ENCODE results near the gene HBB.
"Not testable (repeated sequence)": the region's sequence is repeated elsewhere in the genome, so short reads cannot be mapped to it uniquely, and the experiment has no call there.

Gene HBB

GRCh38 chr11:5253440-5253839 is 26.6 kb upstream of the HBB start:
- H3K9me3 Mint-ChIP-seq; H3K4me1 Mint-ChIP-seq (ENCODE audit: low read depth in 2 of 2); H3K4me3 Mint-ChIP-seq; H3K27ac Mint-ChIP-seq; ATAC-seq (replicated peaks); H3K36me3 Mint-ChIP-seq (ENCODE audit: insufficient read depth); DNase-seq: not testable (repeated sequence)
- peaks cover 9 to 17% of the 10 kb centered on the region in 2 donors for H3K27me3 Mint-ChIP-seq

- Mint-ChIP-seq H3K27me3 (peaks cover 9 to 15% of the 10 kb centered on the region in 2 donors), H3K27ac (no peak overlapping the region), H3K9me3 (peaks cover 0 to 2% of the 10 kb centered on the region in 2 donors), H3K4me1 (ENCODE audit: low read depth in 2 of 2) (no peaks in the 10 kb centered on the region), H3K4me3 (no peak overlapping the region), H3K36me3 (ENCODE audit: insufficient read depth) (no peaks in the 10 kb centered on the region)
- no peak for ATAC-seq (replicated peaks)
- no peak for DNase-seq
These were observed 26.0 kb upstream of the HBB start for GRCh38 chr11:5252919-5253265.

GRCh38 chr11:5252192-5252918 is 25.5 kb upstream of the HBB start:
- no peaks in the 10 kb centered on the region for H3K9me3 Mint-ChIP-seq
- ATAC-seq (replicated peaks) (no peak), DNase-seq (no peak)
- no peak overlapping the region for H3K4me3 Mint-ChIP-seq
- H3K27ac Mint-ChIP-seq, result no peak overlapping the region
- H3K27me3 Mint-ChIP-seq, result peaks cover 9 to 11% of the 10 kb centered on the region in 2 donors
- no peaks in the 10 kb centered on the region for H3K36me3 Mint-ChIP-seq (ENCODE audit: insufficient read depth)
- H3K4me1 Mint-ChIP-seq (ENCODE audit: low read depth in 2 of 2), result no peaks in the 10 kb centered on the region

- H3K27ac Mint-ChIP-seq, result no peak overlapping the region
- peaks cover 9 to 11% of the 10 kb centered on the region in 2 donors for H3K27me3 Mint-ChIP-seq
- ATAC-seq (replicated peaks) (no peak), DNase-seq (no peak)
- no peaks in the 10 kb centered on the region for H3K9me3 Mint-ChIP-seq
- H3K36me3 Mint-ChIP-seq (ENCODE audit: insufficient read depth), result no peaks in the 10 kb centered on the region
- no peaks in the 10 kb centered on the region for H3K4me1 Mint-ChIP-seq (ENCODE audit: low read depth in 2 of 2)
- H3K4me3 Mint-ChIP-seq, result no peak overlapping the region
These were observed 24.9 kb upstream of the HBB start for GRCh38 chr11:5251746-5252145.

GRCh38 chr11:5250543-5251204 is 23.8 kb upstream of the HBB start:
- H3K4me3 Mint-ChIP-seq, result no peak overlapping the region
- ATAC-seq (replicated peaks), result no peak

GRCh38 chr11:5249807-5250396 is 23.0 kb upstream of the HBB start, which contains the start of gene HBG1:
Gene HBG1 (minus strand): TSS chr11:5249857. CDS start chr11:5249804, 53 bp downstream.
- not testable (repeated sequence) for H3K36me3 Mint-ChIP-seq (ENCODE audit: insufficient read depth); ATAC-seq (replicated peaks); H3K9me3 Mint-ChIP-seq; H3K4me3 Mint-ChIP-seq; H3K27ac Mint-ChIP-seq; H3K4me1 Mint-ChIP-seq (ENCODE audit: low read depth in 2 of 2); DNase-seq
- peaks cover 9 to 11% of the 10 kb centered on the region in 2 donors for H3K27me3 Mint-ChIP-seq

More at GRCh38 chr11:5250543-5251204, 23.8 kb upstream of the HBB start:
- no peaks in the 10 kb centered on the region for H3K9me3 Mint-ChIP-seq
- H3K36me3 Mint-ChIP-seq (ENCODE audit: insufficient read depth), result no peaks in the 10 kb centered on the region
- H3K27me3 Mint-ChIP-seq, result peaks cover 9 to 11% of the 10 kb centered on the region in 2 donors
- H3K27ac Mint-ChIP-seq, result no peak overlapping the region
- no peaks in the 10 kb centered on the region for H3K4me1 Mint-ChIP-seq (ENCODE audit: low read depth in 2 of 2)
- DNase-seq, result no peak

GRCh38 chr11:5248498-5248897 is 21.6 kb upstream of the HBB start:
- H3K27ac Mint-ChIP-seq; H3K4me1 Mint-ChIP-seq (ENCODE audit: low read depth in 2 of 2); H3K36me3 Mint-ChIP-seq (ENCODE audit: insufficient read depth); DNase-seq; H3K4me3 Mint-ChIP-seq; H3K9me3 Mint-ChIP-seq; ATAC-seq (replicated peaks): not testable (repeated sequence)
- peaks cover 9 to 11% of the 10 kb centered on the region in 2 donors for H3K27me3 Mint-ChIP-seq

GRCh38 chr11:5247472-5248192 is 20.8 kb upstream of the HBB start:
- Mint-ChIP-seq H3K27me3 (peaks cover 3 to 6% of the 10 kb centered on the region in 2 donors), H3K4me3 (no peak overlapping the region), H3K4me1 (ENCODE audit: low read depth in 2 of 2) (no peaks in the 10 kb centered on the region), H3K9me3 (no peaks in the 10 kb centered on the region), H3K36me3 (ENCODE audit: insufficient read depth) (no peaks in the 10 kb centered on the region), H3K27ac (no peak overlapping the region)
- no peak for ATAC-seq (replicated peaks)
- no peak for DNase-seq

GRCh38 chr11:5246772-5247471 is 20.1 kb upstream of the HBB start:
- peaks cover 0 to 4% of the 10 kb centered on the region in 2 donors for H3K27me3 Mint-ChIP-seq
- H3K27ac Mint-ChIP-seq, result no peak overlapping the region
- no peak for DNase-seq
- H3K4me3 Mint-ChIP-seq, result no peak overlapping the region
- no peaks in the 10 kb centered on the region for H3K36me3 Mint-ChIP-seq (ENCODE audit: insufficient read depth)
- H3K4me1 Mint-ChIP-seq (ENCODE audit: low read depth in 2 of 2), result no peaks in the 10 kb centered on the region
- no peak for ATAC-seq (replicated peaks)
- no peaks in the 10 kb centered on the region for H3K9me3 Mint-ChIP-seq

- Mint-ChIP-seq H3K4me1 (ENCODE audit: low read depth in 2 of 2) (no peaks in the 10 kb centered on the region), H3K27ac (no peak overlapping the region), H3K9me3 (no peaks in the 10 kb centered on the region), H3K4me3 (no peak overlapping the region), H3K36me3 (ENCODE audit: insufficient read depth) (no peaks in the 10 kb centered on the region), H3K27me3 (no peaks in the 10 kb centered on the region)
- ATAC-seq (replicated peaks), result no peak
- DNase-seq, result no peak
These were observed 18.3 kb upstream of the HBB start for GRCh38 chr11:5245155-5245554.

- H3K4me1 Mint-ChIP-seq (ENCODE audit: low read depth in 2 of 2), result no peaks in the 10 kb centered on the region
- H3K9me3 Mint-ChIP-seq, result no peaks in the 10 kb centered on the region
- no peak overlapping the region for H3K4me3 Mint-ChIP-seq
- no peak overlapping the region for H3K27ac Mint-ChIP-seq
- H3K36me3 Mint-ChIP-seq (ENCODE audit: insufficient read depth), result no peaks in the 10 kb centered on the region
- DNase-seq (no peak), ATAC-seq (replicated peaks) (no peak)
- H3K27me3 Mint-ChIP-seq, result no peaks in the 10 kb centered on the region
These were observed 16.9 kb upstream of the HBB start for GRCh38 chr11:5243816-5244180.

- Mint-ChIP-seq H3K36me3 (ENCODE audit: insufficient read depth) (no peaks in the 10 kb centered on the region), H3K4me1 (ENCODE audit: low read depth in 2 of 2) (no peaks in the 10 kb centered on the region), H3K27me3 (no peaks in the 10 kb centered on the region), H3K4me3 (no peak overlapping the region), H3K27ac (no peak overlapping the region), H3K9me3 (no peaks in the 10 kb centered on the region)
- ATAC-seq (replicated peaks), result no peak
- no peak for DNase-seq
These were observed 16.3 kb upstream of the HBB start for GRCh38 chr11:5242933-5243815.
